OCI-LY7 (cell line): ENCODE data around the gene FOXF1. TPM values are rescaled to one million over a fixed set of nuclear protein-coding genes. Genes with fewer than 3 reads are reported as not detected.

Experiments
- BruUV-seq: library from RNA; stranded (reverse); fragments of 400-500 nt; replicated peaks from 2 replicates; lab custom pipeline; 2021; lab: Mats Ljungman, UMichigan
- CTCF ChIA-PET: fragments of 300-600 bp; sonication (Branson Sonifier 250); formaldehyde crosslinking; loops from one replicate; lab custom pipeline; 2022; ENCODE audit warnings: antibody characterized with exemption; ENCODE audit not compliant: unreplicated experiment; lab: Charles Lee
- POLR2A ChIA-PET: fragments of 300-600 bp; sonication (Branson Sonifier 250); formaldehyde crosslinking; loops from one replicate; lab custom pipeline; 2022; ENCODE audit warnings: antibody characterized with exemption; lab: Charles Lee
- DNase-seq: peaks from one replicate; pipeline ENCODE4 v3.0.0-alpha.2; 2015; ENCODE audit warnings: low spot score
- H2AFZ ChIP-seq: fragments of 200-600 bp; sonication (generic), shearing (Covaris generic); 2 replicates; pipeline ENCODE4 v1.6.1; 2014; ENCODE audit warnings: mild to moderate bottlenecking, antibody characterized with exemption, low read length, moderate library complexity
- H3K27ac ChIP-seq: fragments of 200-600 bp; sonication (generic); 2 replicates; pipeline ENCODE4 v1.5.1; 2014; ENCODE audit warnings: mixed run types, low read depth, mild to moderate bottlenecking, moderate library complexity, low read length, inconsistent platforms; ENCODE audit not compliant: poor library complexity, severe bottlenecking
- H3K36me3 ChIP-seq: fragments of 200-600 bp; sonication (generic); 2 replicates; pipeline ENCODE4 v1.6.1; 2014; ENCODE audit warnings: mild to moderate bottlenecking, antibody characterized with exemption, low read length, moderate library complexity, mixed read lengths; ENCODE audit not compliant: insufficient read depth
- H3K4me1 ChIP-seq: fragments of 200-600 bp; sonication (generic); 2 replicates; pipeline ENCODE4 v1.5.1; 2014; ENCODE audit warnings: mild to moderate bottlenecking, low read length; ENCODE audit not compliant: insufficient read depth, poor library complexity, severe bottlenecking
- H3K4me2 ChIP-seq: fragments of 200-600 bp; sonication (generic); 2 replicates; pipeline ENCODE4 v1.6.1; 2014; ENCODE audit warnings: mild to moderate bottlenecking, low read length
- H3K4me3 ChIP-seq: fragments of 200-600 bp; sonication (generic); 2 replicates; pipeline ENCODE4 v1.5.1; 2014; ENCODE audit warnings: mild to moderate bottlenecking, low read depth, low read length; ENCODE audit not compliant: poor library complexity, severe bottlenecking
- H3K79me2 ChIP-seq: fragments of 200-600 bp; sonication (generic); 2 replicates; pipeline ENCODE4 v1.6.1; 2016; ENCODE audit warnings: low read depth, mild to moderate bottlenecking, low read length, moderate library complexity, mixed read lengths; ENCODE audit not compliant: insufficient read depth
- H3K9me2 ChIP-seq: fragments of 200-600 bp; sonication (generic); 2 replicates; pipeline ENCODE4 v1.6.1; 2016; ENCODE audit warnings: mild to moderate bottlenecking, low read length, mixed read lengths; ENCODE audit not compliant: insufficient read depth
- H3K9me3 ChIP-seq: fragments of 200-600 bp; sonication (generic); 2 replicates; pipeline ENCODE4 v1.6.1; 2014; ENCODE audit warnings: mild to moderate bottlenecking, mixed run types, low read length, mixed read lengths
- H4K20me1 ChIP-seq: fragments of 200-600 bp; sonication (generic); 2 replicates; pipeline ENCODE4 v1.6.1; 2014; ENCODE audit warnings: mild to moderate bottlenecking, antibody characterized with exemption, low read length, moderate library complexity, mixed read lengths; ENCODE audit not compliant: insufficient read depth
- CTCF ChIP-seq: fragments of 200-600 bp; sonication (generic); conservative IDR thresholded peaks from 2 replicates; pipeline ENCODE4 v1.5.1; 2014; ENCODE audit warnings: mild to moderate bottlenecking, antibody characterized with exemption, low read length, moderate library complexity, mixed read lengths
- EZH2phosphoT487 ChIP-seq: fragments of 200-600 bp; sonication (generic); IDR thresholded peaks from 2 replicates; pipeline ENCODE4 v1.6.1; 2018; ENCODE audit warnings: low read depth, borderline replicate concordance, mild to moderate bottlenecking, mixed run types, antibody characterized with exemption, low read length, moderate library complexity, mixed read lengths
- intact Hi-C: fragments of 100-400 bp; cut with micrococcal nuclease; formaldehyde crosslinking; loops from one replicate; pipeline ENCODE4 v1.10.0; 2022; ENCODE audit not compliant: unreplicated experiment
- total RNA-seq, 2 experiments: library from RNA; depleted of rRNA in 1 of 2; stranded (reverse); fragments of >200 nt in 1 of 2; shearing (Covaris generic) in 1 of 2; gene quantifications; 2 replicates each; pipeline ENCODE4 v1.2.3, GENCODE V29; 2014 to 2022

The FOXF1 gene
- total RNA-seq, 2 experiments from 2014 or later, result not detected

GRCh38 chr16:86562356-86562755, 52.0 kb downstream of the FOXF1 start:
- no peaks in the 10 kb centered on the region for H3K36me3 ChIP-seq
- peaks cover 12% of the 10 kb centered on the region for H3K4me1 ChIP-seq
- no peaks in the 10 kb centered on the region for H3K9me3 ChIP-seq
- no peaks in the 10 kb centered on the region for H4K20me1 ChIP-seq
- intact Hi-C loops, result loop anchor here (5.0 kb wide), 2 partner anchors 200 to 735 kb away; no protein-coding TSS in a partner anchor
- no peaks in the 10 kb centered on the region for H3K79me2 ChIP-seq
- H2AFZ ChIP-seq, result no peak overlapping the region
- ChIA-PET CTCF (no interaction called here), POLR2A (no interaction called here)
- BruUV-seq, result no TSS peak
- no peak for DNase-seq
- TF ChIP-seq EZH2phosphoT487, result no peak
- TF ChIP-seq CTCF, result no peak
- no peak overlapping the region for H3K4me3 ChIP-seq
- no peaks in the 10 kb centered on the region for H3K9me2 ChIP-seq
- no peak overlapping the region for H3K27ac ChIP-seq
- no peak overlapping the region for H3K4me2 ChIP-seq

GRCh38 chr16:86563469-86564345, 53.4 kb downstream of the FOXF1 start:
- H4K20me1 ChIP-seq, result no peaks in the 10 kb centered on the region
- H3K4me1 ChIP-seq, result peaks cover 12% of the 10 kb centered on the region
- H3K9me2 ChIP-seq, result no peaks in the 10 kb centered on the region
- no TSS peak for BruUV-seq
- peak overlapping the region; percentile 39 for H3K4me3 ChIP-seq
- no peaks in the 10 kb centered on the region for H3K9me3 ChIP-seq
- TF ChIP-seq CTCF, result peak; percentile 100
- TF ChIP-seq EZH2phosphoT487, result no peak
- POLR2A ChIA-PET, result no interaction called here
- intact Hi-C loops, result loop anchor here (1.0 to 5.0 kb wide), 6 partner anchors 199 to 734 kb away; no protein-coding TSS in a partner anchor
- no peaks in the 10 kb centered on the region for H3K36me3 ChIP-seq
- CTCF ChIA-PET, result interaction anchor here (0.6 kb wide), 1 partner anchor 310 kb away, joined by 3 read pairs; no protein-coding TSS in a partner anchor
- peak overlapping the region; percentile 91; the same call in 1 of the 2 replicates for H2AFZ ChIP-seq
- H3K79me2 ChIP-seq, result no peaks in the 10 kb centered on the region
- peak overlapping the region; percentile 61 for H3K4me2 ChIP-seq
- DNase-seq, result peak; percentile 90
- H3K27ac ChIP-seq, result no peak overlapping the region

Other genes with a start within 250 kb of the FOXF1 start
- gene MTHFSD, start 44.7 kb downstream of the FOXF1 start, total RNA-seq (2014; rRNA removed; shearing (Covaris generic)), result 12.2 and 15.0 TPM in 2 replicates
- gene MTHFSD, start 44.7 kb downstream of the FOXF1 start, total RNA-seq (2022), result 26.0 and 33.5 TPM in 2 replicates
- not detected in 2 replicates for gene FOXC2, start 56.3 kb downstream of the FOXF1 start, total RNA-seq (2014; rRNA removed; shearing (Covaris generic))
- gene FOXC2, start 56.3 kb downstream of the FOXF1 start, total RNA-seq (2022), result 0.15 TPM in 1 of 2 replicates, not detected in the other
- gene FOXL1, start 68.0 kb downstream of the FOXF1 start, total RNA-seq (2014; rRNA removed; shearing (Covaris generic)), result 1.7 and 1.9 TPM in 2 replicates
- gene FOXL1, start 68.0 kb downstream of the FOXF1 start, total RNA-seq (2022), result 1.8 and 2.4 TPM in 2 replicates